Stimulated activated CD4-positive, alpha-beta T cell treated with anti-CD3 and anti-CD28 coated beads, Interleukin-4, amount 100 ng/mL, for 24 hours (primary cell): ENCODE measurements around the gene SPATA13.

Experiments
- DNase-seq: peaks from one replicate; pipeline ENCODE4 v3.0.0-alpha.2; 2020

SPATA13 gene

GRCh38 chr13:24263632-24264031, 103.1 kb downstream of the SPATA13 start:
- DNase-seq = no peak

DNA sequence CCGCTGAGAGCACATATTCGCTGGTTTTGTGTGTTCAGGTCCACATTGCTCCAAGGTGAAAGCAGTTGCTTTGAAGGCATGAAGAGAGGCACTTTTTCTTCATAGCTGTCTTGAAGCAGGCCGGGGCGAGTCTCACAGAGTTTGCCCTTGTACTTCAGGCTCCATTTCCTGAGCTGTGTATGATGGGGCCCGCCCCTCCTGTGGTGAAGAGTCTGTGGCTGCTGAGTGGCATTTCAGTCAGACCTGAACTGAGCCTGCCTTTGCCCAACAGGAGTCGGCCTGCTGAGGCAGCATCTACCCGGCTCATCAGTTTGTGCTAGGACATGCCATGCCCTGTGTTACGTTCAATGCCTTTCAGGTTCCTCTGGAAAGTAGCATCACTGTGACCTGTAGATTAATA, 104.5 kb downstream of the SPATA13 start:
- DNase-seq = peak; percentile 84

GRCh38 chr13:24265453-24265852, 104.9 kb downstream of the SPATA13 start:
- no peak for DNase-seq

- no peak for DNase-seq
Observed at GRCh38 chr13:24267274-24267673, 106.8 kb downstream of the SPATA13 start.

DNA sequence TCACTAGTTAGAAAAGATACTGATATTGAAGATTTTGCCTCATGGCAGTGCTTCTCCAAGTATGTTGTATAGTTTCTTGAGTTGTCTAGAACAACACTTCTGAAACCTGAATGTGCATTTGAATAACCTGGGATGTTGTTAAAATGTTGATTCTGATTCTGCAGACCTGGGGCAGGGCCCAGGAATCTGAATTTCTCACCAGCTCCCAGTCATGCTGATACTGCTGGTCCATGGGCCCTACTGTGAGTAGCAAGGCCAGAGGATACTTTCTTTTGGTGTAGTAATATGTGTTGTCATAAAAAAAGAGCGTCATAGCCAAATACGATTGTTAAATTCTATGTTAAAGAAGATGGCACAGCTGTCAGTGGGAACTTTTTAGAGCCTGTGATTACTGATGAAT, 107.3 kb downstream of the SPATA13 start:
- DNase-seq = no peak

DNA sequence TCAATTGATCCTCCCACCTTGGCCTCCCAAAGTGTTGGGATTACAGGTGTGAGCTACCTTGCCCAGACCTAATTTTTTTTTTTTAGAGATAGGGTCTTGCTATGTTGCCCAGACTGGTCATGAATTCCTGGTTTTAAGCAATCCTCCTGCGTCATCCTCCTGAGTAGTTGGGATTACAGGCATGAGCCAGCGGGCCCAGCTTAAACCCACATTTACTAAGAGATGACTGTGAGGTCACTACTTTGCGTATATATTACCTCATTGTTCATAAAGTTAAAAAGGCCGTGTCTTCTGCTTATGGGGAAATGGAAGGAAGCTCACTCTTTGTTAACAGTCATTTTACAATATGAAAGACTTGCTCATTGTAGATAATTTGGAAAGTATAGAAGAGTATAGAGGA, 109.3 kb downstream of the SPATA13 start:
- DNase-seq = no peak

GRCh38 chr13:24270639-24271141, 110.2 kb downstream of the SPATA13 start:
- peak; percentile 67 for DNase-seq

- DNase-seq = no peak
Observed at GRCh38 chr13:24271231-24271600, 110.7 kb downstream of the SPATA13 start.

DNA sequence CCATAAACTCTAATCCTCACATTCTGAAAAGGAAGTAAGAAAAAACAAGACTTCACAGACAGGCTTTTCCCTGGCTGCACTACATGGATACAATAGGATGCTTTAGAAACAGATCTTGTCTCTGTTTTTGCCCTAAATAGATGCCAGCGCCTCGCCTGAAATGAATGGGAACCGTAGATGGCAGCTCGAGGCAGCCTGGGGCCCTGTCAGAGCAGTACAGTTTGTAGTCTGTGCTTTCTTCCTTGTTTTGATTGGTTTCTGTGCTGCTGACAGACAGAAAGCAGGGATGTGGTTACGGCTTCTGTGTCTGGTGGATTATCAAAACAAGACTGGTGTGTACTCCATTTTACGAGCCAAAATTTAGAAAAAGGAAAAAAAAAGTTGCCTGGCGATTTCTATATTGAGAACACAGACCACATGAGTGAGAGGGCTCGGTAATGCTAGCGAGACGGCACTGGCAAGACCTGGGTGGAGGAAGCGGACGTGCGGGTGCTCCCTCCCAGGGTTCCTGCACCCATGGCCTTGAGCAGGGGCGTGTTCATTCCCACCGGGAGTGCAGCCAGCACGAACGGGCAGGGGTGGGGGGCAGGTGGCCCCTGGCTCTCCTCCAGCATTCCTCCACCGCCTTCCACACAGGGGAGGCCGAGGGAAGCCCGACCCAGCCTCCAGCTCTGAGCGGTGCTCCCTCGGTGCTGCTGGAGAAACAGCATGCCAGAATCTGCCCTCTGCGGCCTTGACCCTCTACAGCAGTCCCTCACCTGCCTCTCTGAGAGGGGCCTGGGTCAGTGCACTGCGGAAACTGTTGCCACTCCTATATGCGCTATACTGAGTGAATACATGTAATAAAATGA, 111.3 kb downstream of the SPATA13 start:
- DNase-seq = peak; percentile 64

DNA sequence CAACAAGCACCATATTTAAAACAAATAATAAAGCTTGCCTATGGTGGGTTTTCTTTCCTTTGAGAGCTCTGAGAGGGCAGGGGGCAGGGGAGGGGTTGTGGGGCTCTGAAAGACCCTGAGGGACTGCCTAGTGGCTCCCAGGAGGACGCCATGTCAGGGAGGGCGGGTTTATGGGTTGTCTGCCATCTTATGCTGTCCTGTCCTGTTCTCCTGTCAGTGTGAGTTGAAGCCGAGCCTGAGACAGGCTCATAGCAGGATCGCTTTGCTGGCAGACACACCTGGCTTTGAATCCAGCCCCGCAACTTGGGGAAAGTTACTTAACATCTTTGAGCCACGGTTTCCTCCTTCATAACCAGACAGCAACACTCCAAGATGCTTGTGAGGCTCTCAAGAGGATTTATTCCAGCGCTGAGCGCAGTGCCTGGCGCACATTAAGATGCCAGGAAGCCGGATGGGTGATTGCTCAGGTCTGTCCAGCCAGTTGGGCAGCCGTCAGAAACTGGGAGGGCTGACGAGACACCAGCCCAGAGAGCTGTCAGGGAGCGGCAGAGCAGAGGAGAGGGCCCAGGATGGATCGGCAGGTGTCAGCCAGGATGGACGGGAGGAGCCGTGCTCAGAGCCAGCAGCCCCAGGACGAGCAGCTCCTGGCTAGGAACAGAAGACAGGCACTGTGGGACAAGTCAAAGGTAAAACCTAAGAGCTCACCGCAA, 112.1 kb downstream of the SPATA13 start:
- no peak for DNase-seq

- DNase-seq = no peak
Observed at GRCh38 chr13:24273926-24274325, 113.4 kb downstream of the SPATA13 start.

GRCh38 chr13:24274452-24275021, 114.0 kb downstream of the SPATA13 start:
- peak; percentile 81 for DNase-seq

GRCh38 chr13:24275041-24275440, 114.5 kb downstream of the SPATA13 start:
- DNase-seq = no peak

DNA sequence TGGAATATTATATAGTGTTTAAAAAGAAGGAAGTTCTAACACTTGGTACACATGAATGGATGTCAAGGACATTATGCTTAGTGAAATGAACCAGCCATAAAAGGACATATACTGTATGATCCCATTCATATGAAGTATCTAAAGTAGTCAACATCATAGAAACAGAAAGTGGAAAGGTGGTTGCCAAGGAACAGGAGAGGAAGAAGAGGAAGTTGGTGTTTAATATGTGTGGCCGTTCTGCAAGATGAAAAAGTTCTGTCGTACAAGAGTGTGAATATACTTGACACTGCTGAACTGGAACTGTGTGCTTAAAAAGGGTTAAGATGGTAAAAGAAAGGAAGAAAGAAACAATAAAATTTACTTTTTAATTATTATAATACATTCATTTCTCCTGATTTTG, 115.8 kb downstream of the SPATA13 start:
- DNase-seq = no peak

DNA sequence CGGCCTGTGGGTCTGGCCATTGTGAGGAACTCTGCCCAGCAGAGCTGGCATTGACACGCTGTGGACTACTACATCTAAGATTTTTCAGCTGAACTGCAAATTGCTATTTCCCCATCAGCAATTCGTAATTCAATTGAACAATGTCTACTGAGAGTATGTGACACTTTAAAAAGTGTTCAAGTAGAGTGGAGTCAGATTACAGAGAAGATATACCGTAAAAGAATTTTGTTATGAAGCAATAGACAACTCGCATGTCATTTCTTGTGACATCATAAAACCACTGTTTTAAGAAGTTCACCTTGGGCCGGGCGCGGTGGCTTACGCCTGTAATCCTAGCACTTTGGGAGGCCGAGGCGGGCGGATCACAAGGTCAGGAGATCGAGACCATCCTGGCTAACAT, 116.3 kb downstream of the SPATA13 start:
- DNase-seq = no peak

GRCh38 chr13:24277761-24278160, 117.2 kb downstream of the SPATA13 start:
- no peak for DNase-seq

DNA sequence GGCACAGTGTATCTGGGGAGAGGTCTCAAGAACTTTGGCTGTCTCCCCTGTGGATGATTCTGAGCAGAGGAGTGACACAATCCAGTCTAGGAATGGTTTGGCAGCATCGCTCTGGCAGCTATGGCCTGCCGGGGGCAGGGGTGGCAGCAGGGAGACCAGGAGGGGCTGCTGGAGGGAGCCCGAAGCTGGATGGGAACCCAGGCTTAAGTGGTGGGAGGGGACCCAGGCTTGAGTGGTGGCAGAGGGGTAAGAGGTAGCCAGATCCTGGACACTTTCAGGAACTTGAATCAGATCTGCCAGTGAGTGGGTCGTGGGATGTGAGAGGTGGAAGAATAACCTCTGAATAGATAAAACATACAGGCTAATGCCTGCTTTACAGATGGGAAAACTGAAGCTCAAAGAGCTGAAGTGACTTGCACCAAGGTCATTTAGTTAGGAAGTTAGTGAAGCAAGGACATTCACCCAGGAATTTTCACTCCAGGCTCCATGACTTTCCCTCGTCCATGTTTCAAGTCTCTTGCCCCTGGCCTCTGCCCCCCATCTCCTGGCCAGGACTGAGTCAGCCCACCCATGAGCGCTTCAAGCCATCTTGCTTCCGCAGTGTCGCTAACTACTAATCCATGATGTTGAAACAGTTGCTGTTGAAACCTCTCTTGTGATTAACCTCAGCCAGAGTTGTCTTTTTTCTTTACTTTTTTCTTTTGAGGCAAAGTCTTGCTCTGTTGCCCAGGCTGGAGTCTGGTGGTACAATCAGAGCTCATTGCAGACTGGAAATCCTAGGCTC, 119.0 kb downstream of the SPATA13 start:
- DNase-seq = no peak

DNA sequence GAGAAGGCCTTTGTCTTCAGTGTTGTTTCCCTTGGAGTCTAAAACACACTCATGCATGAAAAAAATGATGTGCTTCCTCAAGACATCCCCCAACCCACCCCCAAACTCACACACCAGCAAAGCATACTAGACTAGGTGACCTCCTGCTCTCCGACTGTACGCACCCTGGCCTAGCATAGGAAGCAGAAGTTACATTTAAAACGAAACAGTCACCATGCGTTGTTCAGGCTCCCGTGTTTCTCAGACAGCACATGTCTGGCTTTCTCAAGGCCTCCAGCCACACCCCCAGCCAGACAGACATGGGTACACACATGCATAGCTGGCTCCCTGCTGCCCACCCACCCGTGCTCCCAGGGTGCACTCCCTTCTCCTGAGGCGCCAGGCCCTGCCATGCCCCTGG, 120.2 kb downstream of the SPATA13 start:
- no peak for DNase-seq

DNA sequence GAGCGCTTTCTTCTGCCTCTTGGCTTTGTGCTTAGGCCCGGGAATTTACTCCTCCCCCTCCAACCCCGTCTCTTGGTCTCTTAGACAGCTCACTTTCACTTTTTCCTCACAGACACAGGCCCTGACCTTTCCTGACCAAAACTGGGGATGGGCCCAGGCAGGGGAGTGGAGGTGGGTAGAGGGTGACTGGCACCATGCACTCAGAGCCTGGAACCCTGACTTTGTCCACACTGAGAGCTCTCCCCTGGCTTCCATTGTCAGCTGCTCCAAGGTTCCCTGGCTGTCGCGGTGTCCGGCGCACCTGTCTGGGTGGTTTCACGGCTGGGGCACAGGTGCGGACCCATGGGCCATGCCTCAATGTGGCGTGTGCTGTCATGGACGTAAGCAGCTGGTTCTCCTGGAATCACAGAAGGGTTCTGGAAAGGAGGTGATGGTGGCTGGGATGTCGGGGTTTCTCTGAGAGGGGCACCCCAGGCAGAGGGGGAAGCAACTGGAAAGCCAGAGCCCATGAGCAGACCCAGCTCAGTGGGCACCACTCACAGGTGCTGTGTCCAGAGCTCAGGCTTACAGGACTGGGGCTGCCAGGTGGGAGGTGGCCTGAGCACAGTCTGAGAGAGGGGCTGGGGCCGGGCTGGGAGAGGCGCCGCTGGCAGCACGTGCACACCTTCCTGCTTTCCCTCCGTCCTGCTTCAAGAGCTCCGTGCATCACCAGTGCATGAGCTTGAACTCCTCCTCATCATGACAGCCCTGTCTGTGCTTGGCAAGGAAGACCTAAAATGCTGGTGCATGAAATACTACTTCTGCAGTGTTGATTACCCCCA, 120.9 kb downstream of the SPATA13 start:
- no peak for DNase-seq

DNA sequence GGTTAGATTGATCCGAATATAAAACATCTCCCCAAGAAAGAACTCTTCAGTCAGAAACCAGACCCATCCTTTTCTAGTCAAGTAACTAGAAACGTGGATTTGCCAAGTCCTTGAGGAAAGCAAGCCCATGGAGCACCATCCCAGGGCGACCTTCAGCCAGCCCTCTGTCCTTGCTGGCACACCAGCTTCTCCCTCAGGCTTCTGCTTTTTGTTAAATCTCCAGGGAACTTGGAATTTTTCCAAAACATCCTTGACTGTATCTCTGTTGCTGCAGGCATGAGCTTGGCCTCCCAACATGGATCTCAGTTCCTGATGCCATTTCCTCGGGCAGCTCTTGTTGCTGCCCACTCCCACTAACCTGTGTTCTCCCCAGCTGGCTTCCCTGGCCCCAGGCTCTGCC, 121.7 kb downstream of the SPATA13 start:
- DNase-seq = no peak

DNA sequence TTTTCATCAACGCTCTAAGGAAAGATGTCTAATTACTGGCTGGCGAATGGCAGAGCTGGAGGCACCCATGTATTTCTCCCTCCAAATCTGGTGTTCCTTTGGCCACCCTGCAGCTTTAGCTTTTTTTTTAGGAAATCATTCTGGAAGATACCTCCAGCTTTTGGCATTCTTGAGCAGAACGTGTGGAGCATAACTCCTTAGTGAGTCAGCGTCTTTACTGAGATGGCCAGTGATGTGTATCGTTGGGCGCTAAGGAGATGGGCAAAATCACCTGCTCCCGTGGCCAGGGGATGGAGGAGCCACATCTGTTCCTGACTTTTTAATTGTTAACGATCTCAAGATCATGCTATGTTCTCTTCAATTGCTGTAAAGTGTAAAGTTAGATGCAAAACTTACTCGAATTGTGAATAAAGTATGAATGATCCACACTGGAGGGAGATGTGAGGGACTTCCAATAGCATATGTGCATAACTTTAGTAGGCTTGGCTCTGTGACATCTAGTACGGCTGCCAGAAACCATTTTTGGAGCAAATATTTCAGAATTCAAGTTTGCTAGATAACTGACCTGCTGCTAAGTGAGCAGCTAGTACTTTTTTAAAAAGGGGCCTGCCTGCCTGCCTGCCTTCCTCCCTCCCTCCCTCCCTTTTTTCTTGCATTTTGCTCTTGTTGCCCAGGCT, 124.5 kb downstream of the SPATA13 start:
- DNase-seq = no peak

- DNase-seq = no peak
Observed at GRCh38 chr13:24286624-24287023, 126.1 kb downstream of the SPATA13 start.
